COR-L47 (cell line): ENCODE results near the gene BRSK2.

ENCODE experiments used
- DNase-seq: peaks from one replicate; lab custom pipeline; 2025; lab: John Stamatoyannopoulos, UW

Gene BRSK2

DNA sequence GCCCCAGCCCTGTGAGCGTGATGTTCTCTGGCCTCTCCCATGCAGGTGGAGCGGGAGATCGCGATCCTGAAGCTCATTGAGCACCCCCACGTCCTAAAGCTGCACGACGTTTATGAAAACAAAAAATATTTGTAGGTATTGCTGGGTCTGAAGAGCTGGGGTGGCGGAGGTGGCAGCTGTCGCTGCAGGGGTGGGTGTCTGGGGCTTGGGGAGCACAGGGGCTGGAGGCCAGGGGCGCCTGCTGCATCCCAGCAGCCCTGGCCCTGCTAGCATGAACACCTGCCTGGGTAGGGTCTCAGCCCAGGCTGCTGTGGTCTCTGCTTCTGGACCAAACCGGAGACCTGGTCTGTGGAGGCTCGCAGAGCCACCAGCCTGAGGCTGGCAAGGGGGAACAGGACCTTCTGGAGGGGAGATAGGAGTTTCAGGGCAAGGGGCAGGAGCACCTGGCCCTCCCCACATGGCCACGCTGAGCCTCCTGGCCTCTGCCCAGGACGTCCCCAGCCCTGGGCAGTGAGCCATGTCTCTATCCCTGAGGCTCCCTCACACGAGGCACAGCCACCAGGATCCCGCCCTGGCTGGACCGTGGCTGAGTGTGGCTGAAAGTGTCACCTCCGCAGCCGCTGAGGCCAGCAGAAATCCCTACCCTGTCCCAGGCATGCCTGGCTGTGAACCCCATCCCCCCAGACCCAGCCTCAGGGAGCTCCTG is 48.7 kb downstream of the BRSK2 start:
- DNase-seq: no peak

- DNase-seq: no peak
These were observed 49.2 kb downstream of the BRSK2 start for GRCh38 chr11:1438967-1439330.

GRCh38 chr11:1439341-1439740 is 49.6 kb downstream of the BRSK2 start:
- no peak for DNase-seq

DNA sequence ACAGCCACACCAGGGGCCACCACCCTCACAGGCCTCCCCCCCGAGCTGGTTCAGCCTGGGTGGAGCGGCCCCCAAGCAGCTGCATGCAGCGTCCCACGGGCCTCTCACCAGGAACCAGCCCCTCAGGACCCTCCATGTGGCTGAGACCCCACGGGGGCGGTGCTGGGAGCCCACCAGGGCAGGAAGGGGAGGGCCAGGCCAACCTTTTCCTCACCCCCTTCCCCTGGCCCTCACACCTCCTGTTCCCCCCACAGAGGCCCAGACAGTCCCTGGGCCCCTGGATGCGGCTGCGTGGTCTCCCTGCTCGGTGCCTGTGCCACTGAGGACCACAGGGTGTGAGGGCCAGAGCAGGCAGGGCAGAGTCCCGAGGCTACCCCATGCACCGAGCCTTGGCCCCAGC is 50.3 kb downstream of the BRSK2 start:
- DNase-seq: no peak

DNA sequence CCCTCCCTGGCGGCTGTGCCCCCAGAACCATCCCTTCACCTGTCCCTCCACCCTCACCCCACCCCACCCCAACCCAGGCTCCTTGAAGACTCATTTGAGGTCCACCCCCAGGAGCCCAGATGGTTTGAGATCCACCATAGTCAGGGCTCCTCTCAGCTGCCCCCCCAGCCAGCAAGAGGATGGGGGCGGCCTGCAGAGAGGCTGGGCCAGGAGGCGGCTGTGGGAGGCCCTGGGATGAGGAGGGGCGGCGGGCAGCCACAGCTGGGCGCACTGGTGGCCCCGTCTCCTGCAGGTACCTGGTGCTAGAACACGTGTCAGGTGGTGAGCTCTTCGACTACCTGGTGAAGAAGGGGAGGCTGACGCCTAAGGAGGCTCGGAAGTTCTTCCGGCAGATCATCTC is 50.8 kb downstream of the BRSK2 start:
- DNase-seq: no peak

DNA sequence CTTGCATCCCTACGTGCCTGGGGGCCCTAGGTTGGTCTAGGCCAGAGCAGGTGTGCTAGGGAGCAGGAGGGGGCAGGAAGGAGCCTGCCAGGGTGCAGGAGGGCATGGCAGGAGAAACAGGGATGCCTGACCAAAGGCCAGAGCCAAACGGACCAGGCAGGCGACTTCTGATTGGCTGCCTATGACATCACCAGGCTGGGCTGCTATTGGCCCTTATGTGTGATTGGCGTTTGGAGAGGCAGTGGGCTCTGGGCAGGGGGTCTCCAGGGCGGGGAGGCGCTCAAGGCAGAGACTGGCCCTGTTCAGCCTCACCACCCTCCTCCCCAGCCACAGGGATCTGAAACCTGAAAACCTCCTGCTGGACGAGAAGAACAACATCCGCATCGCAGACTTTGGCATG is 52.4 kb downstream of the BRSK2 start:
- no peak for DNase-seq

GRCh38 chr11:1442807-1443366 is 53.2 kb downstream of the BRSK2 start:
- no peak for DNase-seq

- no peak for DNase-seq
These were observed 54.0 kb downstream of the BRSK2 start for GRCh38 chr11:1443737-1444136.

GRCh38 chr11:1444321-1444720 is 54.6 kb downstream of the BRSK2 start:
- DNase-seq: no peak

- DNase-seq: no peak
These were observed 55.2 kb downstream of the BRSK2 start for GRCh38 chr11:1444823-1445422.

GRCh38 chr11:1445741-1446445 is 56.2 kb downstream of the BRSK2 start:
- no peak for DNase-seq

DNA sequence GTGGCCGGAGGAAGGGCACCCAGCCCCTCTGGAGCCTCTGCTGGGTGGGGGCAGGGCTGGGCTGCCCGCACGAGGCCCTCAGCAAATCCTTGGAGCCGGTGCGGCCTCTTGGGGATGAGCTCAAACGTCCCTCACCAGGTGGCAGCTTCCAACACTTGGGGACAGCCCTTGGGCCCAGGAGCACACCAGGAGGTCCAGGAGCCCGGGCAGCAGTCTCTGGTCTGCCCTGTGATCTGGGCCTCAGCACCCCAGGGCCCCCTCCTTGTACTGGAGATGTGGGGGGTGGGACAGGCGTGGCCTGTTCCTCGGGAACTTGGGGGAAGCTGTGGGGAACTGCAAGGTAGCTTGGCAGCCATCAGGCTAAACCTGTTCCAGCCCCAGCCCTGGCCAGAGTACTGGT is 56.9 kb downstream of the BRSK2 start:
- no peak for DNase-seq

DNA sequence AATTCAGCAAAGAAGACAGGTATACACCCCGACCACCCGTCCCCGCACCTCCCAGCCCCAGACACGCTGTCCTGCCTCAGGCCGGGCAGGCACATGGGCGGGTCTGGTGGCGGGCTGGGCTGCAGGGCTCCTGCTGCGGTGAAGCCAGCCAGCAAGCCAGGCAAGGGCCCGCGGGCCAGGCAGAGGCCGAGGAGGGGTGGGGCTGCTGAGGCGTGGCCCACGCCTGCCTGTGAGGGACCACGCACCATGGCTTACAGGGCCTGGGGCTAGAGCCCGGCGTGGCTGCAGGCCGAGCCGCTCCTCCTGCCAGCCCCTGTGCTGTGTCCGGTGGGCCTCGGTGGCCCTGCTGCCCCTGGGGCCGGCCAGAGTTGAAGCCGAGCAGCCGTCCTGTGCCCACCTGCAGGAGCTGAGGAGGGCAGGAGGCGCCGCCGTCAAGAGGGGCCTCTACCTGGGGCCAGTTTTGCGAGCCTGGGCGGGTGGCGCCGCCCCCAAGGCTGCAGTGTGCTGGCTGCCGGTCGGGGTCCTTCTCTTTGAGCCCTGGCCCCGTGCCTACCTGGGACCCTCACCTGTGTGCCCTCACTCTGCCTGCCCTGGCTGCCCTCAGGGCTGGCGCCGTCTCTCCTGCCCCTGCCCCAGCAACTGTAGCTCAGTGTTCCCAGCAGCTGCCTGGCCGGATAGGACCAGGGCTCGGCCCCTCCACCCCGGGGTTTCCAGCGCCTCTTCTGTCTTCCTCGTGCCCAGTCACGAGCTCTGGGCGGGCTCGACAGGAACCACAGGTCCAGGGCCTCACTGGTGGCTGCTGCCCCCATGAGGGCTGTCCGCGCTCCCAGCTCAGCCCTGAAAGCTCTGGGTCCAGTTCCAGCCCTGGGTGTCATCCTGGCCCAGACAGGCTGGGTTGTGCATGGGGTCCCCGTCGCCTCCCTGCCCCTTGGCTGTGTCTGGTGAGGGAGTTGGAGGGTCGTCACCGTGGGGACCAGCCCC is 58.4 kb downstream of the BRSK2 start:
- DNase-seq: no peak

DNA sequence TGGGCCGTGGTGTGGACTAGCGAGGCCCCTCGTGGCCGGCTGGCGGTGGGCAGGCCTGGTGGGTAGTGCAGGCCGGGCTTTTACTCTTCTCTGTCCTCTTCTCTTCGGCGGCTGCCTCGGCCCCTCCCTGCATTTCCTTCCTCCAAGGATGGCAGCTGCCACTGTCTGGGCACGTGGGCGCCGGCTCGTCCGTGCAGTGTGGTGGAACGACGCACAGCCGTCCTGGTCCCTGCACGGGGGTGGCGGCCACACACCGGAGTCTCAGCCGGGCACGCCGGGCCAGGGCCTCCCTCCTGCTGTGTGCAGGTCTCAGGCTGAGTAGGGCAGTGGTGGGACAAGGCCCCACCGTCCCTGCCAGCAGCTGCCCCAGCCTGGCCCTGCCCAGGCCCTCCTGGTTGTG is 59.1 kb downstream of the BRSK2 start:
- DNase-seq: no peak

DNA sequence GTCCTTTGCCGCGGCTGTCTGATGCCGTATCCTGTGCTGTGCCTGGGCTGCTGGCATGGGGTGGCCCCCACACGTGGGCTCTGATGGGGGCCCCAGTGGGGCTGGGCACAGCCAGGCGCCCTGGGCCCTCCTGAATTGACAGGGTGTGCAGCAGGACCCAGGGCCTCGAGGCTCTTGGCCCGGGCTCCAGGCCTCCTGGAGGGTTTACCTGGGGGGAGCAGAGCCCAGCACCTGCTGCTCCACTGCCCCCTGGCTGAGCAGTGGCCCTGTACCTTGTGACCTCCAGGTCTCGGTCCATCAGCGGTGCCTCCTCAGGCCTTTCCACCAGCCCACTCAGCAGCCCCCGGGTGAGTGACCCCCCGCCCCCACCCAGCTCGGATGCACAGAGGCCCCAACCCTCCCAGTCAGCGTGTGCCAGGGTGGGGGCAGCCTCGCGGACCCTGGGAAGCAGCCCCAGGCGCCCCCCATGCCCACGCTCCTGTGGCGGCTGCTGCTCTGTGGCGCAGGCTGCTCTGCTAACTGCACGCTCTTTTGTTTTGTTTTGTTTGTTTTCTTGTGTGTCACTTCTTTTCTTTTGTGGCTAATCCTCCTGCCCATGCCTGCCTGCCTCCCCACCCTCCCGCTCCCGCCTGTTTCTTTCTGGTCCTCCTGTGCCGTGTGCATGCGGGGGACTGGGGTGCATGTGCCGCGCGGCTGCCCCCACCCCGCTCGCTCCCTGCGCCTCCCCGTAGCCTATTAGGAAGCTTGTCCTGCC is 59.9 kb downstream of the BRSK2 start:
- peak; percentile 48 for DNase-seq

DNA sequence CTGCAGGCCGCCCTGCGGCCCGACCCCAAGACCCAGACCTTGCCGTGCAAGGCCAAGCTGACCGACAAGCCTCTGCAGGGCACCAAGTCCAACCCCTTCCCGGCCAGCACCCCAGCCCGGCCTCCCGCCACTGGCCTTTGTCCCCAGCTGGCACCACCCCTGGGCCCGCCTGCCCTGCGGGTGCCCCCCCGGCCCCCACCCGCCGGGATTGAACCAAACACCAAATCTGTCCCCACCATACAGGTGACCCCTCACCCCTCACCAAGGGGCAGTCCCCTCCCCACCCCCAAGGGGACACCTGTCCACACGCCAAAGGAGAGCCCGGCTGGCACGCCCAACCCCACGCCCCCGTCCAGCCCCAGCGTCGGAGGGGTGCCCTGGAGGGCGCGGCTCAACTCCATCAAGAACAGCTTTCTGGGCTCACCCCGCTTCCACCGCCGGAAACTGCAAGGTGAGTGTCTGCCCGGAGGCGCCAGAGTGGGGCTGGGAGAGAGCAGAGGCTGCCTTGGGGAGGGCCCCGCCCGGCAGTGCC is 60.7 kb downstream of the BRSK2 start:
- DNase-seq: no peak

GRCh38 chr11:1450949-1451710 is 61.4 kb downstream of the BRSK2 start:
- no peak for DNase-seq

GRCh38 chr11:1451781-1452470 is 62.2 kb downstream of the BRSK2 start:
- DNase-seq: no peak

- DNase-seq: no peak
These were observed 63.0 kb downstream of the BRSK2 start for GRCh38 chr11:1452744-1453143.

DNA sequence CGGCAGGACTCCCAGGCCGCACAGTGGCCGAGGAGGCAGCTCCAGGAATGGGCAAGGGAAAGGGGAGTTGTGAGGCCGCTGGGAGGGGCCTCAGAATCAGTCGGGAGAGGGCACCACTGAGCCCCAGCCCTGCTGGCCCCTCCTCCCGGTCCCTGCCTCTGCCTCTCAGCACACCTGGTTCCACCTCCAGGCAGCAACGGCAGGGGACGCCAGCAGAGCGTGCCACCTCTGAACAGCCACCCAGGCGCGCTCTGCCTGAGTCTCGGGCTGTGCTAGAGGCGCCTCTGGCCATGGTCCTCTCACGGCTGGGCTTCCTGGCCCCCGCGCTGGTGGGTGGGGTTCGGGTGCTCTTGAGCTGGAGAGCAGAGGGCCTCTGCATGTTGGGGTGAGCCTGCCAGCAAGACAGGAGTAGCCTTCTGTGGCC is 63.9 kb downstream of the BRSK2 start:
- DNase-seq: peak; percentile 54
